GM19468 (cell line): Measurements from ENCODE around the gene LRRC4.

Source experiments
- ATAC-seq: cut with Tn5 transposase; IDR thresholded peaks from one replicate; pipeline ENCODE4 v1.9.1; 2021; ENCODE audit warnings: mild to moderate bottlenecking, moderate library complexity, moderate number of reproducible peaks; ENCODE audit not compliant: unreplicated experiment; ENCODE audit errors: extremely low read depth

LRRC4 gene

GRCh38 chr7:128030654-128031611 lies at the start of gene LRRC4:
Gene LRRC4, minus strand, starts transcription at chr7:128031437. Its CDS starts 797 bp downstream, at chr7:128030640.
- peak; percentile 33 for ATAC-seq

DNA sequence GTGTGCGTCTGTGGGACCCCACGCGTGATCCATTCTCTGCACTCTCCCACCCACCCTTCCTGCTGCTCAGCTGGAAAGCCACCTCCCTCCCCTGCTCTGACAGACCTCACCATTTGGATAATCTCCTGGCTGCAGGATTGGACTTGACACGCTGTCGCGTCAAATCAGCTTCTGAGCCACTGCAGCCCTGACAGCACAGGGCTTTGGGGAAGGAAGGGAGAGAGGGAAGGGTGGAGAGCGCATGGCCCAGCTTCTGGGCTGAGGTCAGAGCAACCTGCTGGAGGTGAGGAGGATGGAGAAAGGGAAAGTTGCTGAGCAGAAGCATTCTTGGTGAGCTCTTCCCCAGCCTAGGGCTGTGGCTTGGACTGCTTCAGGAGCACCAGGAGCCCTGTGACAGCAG lies 48.9 kb upstream of the LRRC4 start:
- ATAC-seq, result no peak

GRCh38 chr7:128078309-128078708 lies 47.1 kb upstream of the LRRC4 start:
- ATAC-seq, result no peak

DNA sequence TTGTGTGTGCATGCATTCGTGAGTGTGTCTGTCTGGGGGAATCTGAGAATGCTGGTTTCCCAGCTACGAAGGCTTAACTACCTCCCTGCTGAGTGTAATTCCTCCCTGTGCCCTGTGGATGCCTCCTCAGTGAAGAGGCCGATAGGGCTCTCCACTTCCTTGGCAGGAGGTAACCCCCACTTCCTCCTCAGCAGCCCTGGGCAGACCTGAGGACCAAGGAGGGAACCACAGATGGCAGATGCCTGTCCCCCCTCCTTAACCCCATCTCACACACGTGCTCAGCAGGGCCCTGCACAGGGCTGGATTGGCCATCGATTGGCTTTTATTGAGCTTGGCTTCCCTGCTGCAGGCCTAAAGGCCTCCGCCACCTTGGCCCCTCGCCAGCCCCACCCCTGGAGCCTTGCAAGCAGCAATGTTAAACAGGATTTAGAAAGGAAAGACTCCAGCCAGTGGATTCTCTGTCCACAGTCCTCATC lies 45.6 kb upstream of the LRRC4 start:
- no peak for ATAC-seq

DNA sequence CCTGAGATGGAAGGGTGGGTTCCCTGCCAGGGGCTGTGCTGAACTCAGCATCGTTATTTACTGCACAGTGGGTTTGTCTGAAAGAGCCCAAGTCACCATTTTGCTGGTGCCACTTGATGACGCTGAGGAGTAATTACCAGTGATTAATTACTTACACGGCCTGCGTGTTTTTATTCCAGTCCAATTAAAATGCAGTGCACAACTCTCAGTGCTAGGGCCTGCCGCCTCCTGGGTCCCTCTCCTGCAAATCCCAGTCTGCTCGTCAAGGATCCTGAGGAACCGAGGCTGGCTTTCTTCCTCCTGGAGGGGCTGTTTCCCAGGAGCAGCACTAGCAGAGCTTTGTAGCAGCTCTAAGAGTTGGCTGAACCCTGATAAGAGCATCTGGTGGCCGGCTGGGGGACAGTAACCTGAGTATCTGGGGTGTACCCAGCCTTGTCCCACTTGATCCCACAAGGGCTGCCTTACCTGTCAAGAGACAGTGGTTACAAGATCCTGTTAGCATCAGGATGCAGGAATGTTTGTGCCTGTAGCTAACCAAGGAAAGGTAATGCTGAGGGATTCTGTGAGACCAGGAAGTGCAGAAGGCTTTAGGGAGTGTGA lies 45.1 kb upstream of the LRRC4 start:
- no peak for ATAC-seq

- no peak for ATAC-seq
These were observed 44.2 kb upstream of the LRRC4 start for GRCh38 chr7:128075242-128076095.

DNA sequence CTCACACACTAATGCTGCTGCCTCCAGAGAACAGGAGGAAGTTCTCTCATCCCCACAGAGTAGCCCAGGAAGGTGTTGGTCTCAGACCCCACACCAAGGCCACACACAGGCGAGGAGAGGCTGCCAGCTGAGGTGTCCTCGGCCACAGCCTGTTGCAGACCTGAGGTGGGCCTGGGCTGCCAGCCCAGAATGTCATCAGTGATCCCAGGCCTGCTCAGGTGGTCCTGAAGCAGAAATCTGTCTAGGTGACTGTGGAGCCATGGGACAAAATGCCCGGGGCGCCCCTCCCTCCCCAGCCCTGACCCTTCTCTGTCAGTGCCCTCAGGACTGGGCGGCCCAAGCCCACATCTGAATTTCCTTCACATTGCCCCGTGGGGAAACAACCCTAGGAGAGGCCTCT lies 43.5 kb upstream of the LRRC4 start:
- ATAC-seq, result no peak

DNA sequence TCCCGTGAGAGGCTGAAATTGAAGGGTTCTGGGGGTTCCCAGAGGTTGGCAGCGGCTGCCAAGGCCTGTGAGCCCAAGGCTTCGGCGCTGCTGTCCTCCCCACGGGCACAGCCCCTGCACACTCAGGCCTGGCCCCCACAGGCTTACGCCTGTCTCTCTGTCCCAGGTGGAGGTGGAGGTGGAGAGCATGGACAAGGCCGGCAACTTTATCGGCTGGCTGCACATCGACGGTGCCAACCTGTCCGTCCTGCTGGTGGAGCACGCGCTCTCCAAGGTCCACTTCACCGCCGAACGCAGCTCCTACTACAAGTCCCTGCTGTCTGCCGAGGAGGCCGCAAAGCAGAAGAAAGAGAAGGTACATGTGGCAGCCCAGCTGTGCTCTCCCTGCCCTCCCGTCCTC lies 43.1 kb upstream of the LRRC4 start:
- no peak for ATAC-seq

DNA sequence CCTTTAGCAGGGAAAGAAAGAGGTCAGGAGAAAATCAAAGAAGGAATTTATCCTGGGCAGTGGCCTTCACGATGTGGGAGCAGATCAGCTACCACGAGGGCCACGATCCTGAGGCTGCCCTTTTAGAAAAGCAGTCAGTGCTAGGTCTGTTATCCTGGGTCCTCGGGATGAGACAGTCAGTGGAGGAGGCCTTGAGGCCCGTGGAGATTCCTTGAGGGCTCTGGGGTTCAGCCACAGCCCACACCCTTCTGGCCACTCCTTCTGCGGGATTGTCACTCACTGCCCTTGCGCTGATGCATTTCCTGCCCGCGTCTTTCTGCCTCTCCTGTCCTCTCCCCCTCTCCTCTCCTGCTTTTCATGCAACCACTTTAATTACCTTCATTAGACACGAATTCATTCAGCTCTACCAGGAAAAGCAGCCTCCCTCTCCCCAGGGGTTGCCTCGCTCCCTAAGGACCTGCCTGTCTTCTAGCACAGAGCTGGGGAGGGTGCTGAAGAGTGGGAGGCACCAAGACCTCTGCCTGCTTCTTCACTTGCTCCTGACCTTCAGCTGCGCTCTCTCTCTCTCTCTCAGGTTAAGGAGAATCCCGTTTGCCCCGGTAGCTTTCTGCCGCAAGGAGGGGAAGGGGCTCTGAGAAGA lies 42.6 kb upstream of the LRRC4 start:
- ATAC-seq, result no peak

GRCh38 chr7:128071801-128072200 lies 40.6 kb upstream of the LRRC4 start:
- no peak for ATAC-seq

DNA sequence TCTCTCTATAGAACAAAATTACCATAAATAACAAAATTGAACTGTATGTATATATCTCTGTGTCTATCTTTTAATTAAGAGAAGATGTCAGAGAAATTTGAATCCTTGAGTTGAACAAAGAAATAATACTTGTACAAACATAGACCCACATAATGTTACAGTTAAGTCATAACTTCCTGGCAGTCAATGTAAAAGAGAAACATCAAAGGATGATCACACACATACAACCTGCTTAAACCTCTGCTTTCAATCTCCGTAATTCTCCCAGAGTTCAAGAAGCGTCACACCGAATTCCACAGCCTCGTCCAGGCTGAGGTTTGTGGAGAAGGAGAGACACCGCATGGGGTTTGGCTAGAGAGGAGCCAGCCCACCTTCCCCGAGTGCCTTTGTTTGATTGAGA lies 40.1 kb upstream of the LRRC4 start:
- ATAC-seq, result no peak

GRCh38 chr7:128069373-128070364 lies 38.4 kb upstream of the LRRC4 start:
- ATAC-seq, result no peak

- no peak for ATAC-seq
These were observed 37.5 kb upstream of the LRRC4 start for GRCh38 chr7:128068785-128069184.

GRCh38 chr7:128067983-128068382 lies 36.7 kb upstream of the LRRC4 start:
- ATAC-seq, result no peak

GRCh38 chr7:128066858-128067257 lies 35.6 kb upstream of the LRRC4 start:
- no peak for ATAC-seq

- ATAC-seq, result no peak
These were observed 35.2 kb upstream of the LRRC4 start for GRCh38 chr7:128066395-128066794.

- no peak for ATAC-seq
These were observed 34.6 kb upstream of the LRRC4 start for GRCh38 chr7:128065872-128066271.

- no peak for ATAC-seq
These were observed 31.9 kb upstream of the LRRC4 start for GRCh38 chr7:128063088-128063487.

DNA sequence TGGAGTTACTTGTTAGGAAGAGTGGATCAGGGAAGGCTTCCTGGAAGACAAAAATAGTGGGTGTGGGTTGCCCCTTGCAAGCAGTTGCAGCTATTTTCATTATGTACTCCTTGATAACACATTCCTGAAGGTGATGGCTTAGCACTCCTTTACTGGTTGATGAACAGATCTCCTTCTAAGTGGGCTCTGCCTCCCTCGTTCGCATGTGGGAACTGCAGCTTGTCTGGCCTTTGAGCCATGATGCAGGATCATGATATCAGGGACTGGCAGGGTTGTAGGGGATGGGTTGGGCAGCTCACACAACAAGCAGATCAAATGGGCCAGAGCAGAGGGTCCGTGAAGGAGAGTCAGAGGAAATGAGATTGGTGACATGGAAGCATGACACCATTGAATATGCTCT lies 28.8 kb upstream of the LRRC4 start:
- ATAC-seq, result no peak
